IMR-90 (cell line): ENCODE data around the gene IKBKE. TPM values are rescaled to one million over a fixed set of nuclear protein-coding genes. Genes with fewer than 3 reads are reported as not detected.

ENCODE experiments used
- ATAC-seq: fragments of 200-7000 bp; cut with Tn5 transposase; 2 replicates; pipeline ENCODE4 v1.9.1; 2020; ENCODE audit warnings: low read depth, mild to moderate bottlenecking, moderate library complexity
- BruUV-seq: library from RNA; stranded (reverse); fragments of 400-500 nt; replicated peaks from 2 replicates; lab custom pipeline; 2021; lab: Mats Ljungman, UMichigan
- CTCF ChIA-PET: fragments of 300-600 bp; formaldehyde crosslinking; extraction: SDS; loops from one replicate; lab custom pipeline; 2021; ENCODE audit warnings: antibody characterized with exemption; lab: Yijun Ruan, JAX
- POLR2A ChIA-PET: fragments of 300-600 bp; sonication (Branson Sonifier 250); formaldehyde crosslinking; loops from one replicate; lab custom pipeline; 2022; ENCODE audit warnings: antibody characterized with exemption; ENCODE audit not compliant: unreplicated experiment; lab: Charles Lee
- DNase-seq: peaks from one replicate; pipeline ENCODE4 v3.0.0; 2013
- H2AFZ ChIP-seq: replicated peaks from 2 replicates; pipeline ENCODE3; 2013; ENCODE audit warnings: low read length, mild to moderate bottlenecking; ENCODE audit not compliant: poor library complexity
- H2AK5ac ChIP-seq: 2 replicates; pipeline ENCODE4 v1.6.1; 2013; ENCODE audit warnings: low read depth, low read length, inconsistent platforms
- H2AK9ac ChIP-seq: replicated peaks from 2 replicates; pipeline ENCODE3; 2013; ENCODE audit warnings: mild to moderate bottlenecking, low read depth, low read length, moderate library complexity; ENCODE audit not compliant: poor library complexity
- H2BK120ac ChIP-seq: 2 replicates; pipeline ENCODE4 v1.6.1; 2013; ENCODE audit warnings: low read depth, low read length, inconsistent platforms
- H2BK15ac ChIP-seq: 3 replicates; pipeline ENCODE4 v1.6.1; 2013; ENCODE audit warnings: low read depth, low read length, inconsistent platforms
- H2BK20ac ChIP-seq: 2 replicates; pipeline ENCODE4 v1.6.1; 2013; ENCODE audit warnings: low read depth, mild to moderate bottlenecking, inconsistent platforms, low read length, moderate library complexity
- H2BK5ac ChIP-seq: 2 replicates; pipeline ENCODE4 v1.6.1; 2013; ENCODE audit warnings: mild to moderate bottlenecking, low read depth, low read length, inconsistent platforms; ENCODE audit not compliant: poor library complexity, severe bottlenecking
- H3K14ac ChIP-seq: replicated peaks from 2 replicates; pipeline ENCODE4 v1.6.1; 2013; ENCODE audit warnings: low read depth, low read length, inconsistent platforms
- H3K18ac ChIP-seq: 2 replicates; pipeline ENCODE4 v1.6.1; 2013; ENCODE audit warnings: low read depth, low read length, control low read depth
- H3K23ac ChIP-seq: 2 replicates; pipeline ENCODE4 v1.6.1; 2013; ENCODE audit warnings: low read depth, low read length, inconsistent platforms
- H3K27ac ChIP-seq: 2 replicates; pipeline ENCODE4 v1.5.1; 2013; ENCODE audit warnings: mild to moderate bottlenecking, control low read depth, low read length; ENCODE audit not compliant: insufficient read depth
- H3K27me3 ChIP-seq: 2 replicates; pipeline ENCODE4 v1.6.1; 2013; ENCODE audit warnings: low read length; ENCODE audit not compliant: control insufficient read depth, insufficient read depth
- H3K36me3 ChIP-seq: 2 replicates; pipeline ENCODE4 v1.6.1; 2013; ENCODE audit warnings: low read length, mixed read lengths; ENCODE audit not compliant: control insufficient read depth, insufficient read depth
- H3K4ac ChIP-seq: 2 replicates; pipeline ENCODE4 v1.6.1; 2013; ENCODE audit warnings: low read depth, low read length, inconsistent platforms
- H3K4me1 ChIP-seq: 2 replicates; pipeline ENCODE4 v1.6.1; 2013; ENCODE audit warnings: low read length, mixed read lengths; ENCODE audit not compliant: control insufficient read depth, insufficient read depth
- H3K4me2 ChIP-seq: 2 replicates; pipeline ENCODE4 v1.6.1; 2013; ENCODE audit warnings: low read depth, mild to moderate bottlenecking, control low read depth, low read length, moderate library complexity
- H3K4me3 ChIP-seq: 2 replicates; pipeline ENCODE4 v1.5.1; 2013; ENCODE audit warnings: low read depth, mild to moderate bottlenecking, control low read depth, low read length, moderate library complexity; ENCODE audit not compliant: insufficient read depth
- H3K56ac ChIP-seq: 2 replicates; pipeline ENCODE4 v1.6.1; 2013; ENCODE audit warnings: low read length, inconsistent platforms; ENCODE audit not compliant: insufficient read depth; ENCODE audit errors: extremely low read depth
- H3K79me1 ChIP-seq, 2 experiments: 2 replicates each; pipeline ENCODE4 v1.6.1; 2013; ENCODE audit warnings: low read length in 2 of 2, inconsistent platforms in 1 of 2, low read depth in 1 of 2
- H3K9ac ChIP-seq: 2 replicates; pipeline ENCODE4 v1.6.1; 2013; ENCODE audit warnings: low read depth, low read length, control low read depth
- H3K9me1 ChIP-seq: 2 replicates; pipeline ENCODE4 v1.6.1; 2013; ENCODE audit warnings: low read length, inconsistent platforms; ENCODE audit not compliant: insufficient read depth
- H3K9me3 ChIP-seq: 2 replicates; pipeline ENCODE4 v1.6.1; 2013; ENCODE audit warnings: low read length; ENCODE audit not compliant: control insufficient read depth, insufficient read depth
- H4K20me1 ChIP-seq: 2 replicates; pipeline ENCODE4 v1.6.1; 2013; ENCODE audit warnings: low read length, inconsistent platforms; ENCODE audit not compliant: insufficient read depth
- H4K5ac ChIP-seq: 2 replicates; pipeline ENCODE4 v1.6.1; 2013; ENCODE audit warnings: mild to moderate bottlenecking, low read depth, low read length, control low read depth
- H4K8ac ChIP-seq, 2 experiments: 2 replicates each; pipeline ENCODE4 v1.6.1; 2013; ENCODE audit warnings: low read depth in 2 of 2, low read length in 2 of 2, control low read depth in 1 of 2, inconsistent platforms in 1 of 2
- H4K91ac ChIP-seq: 2 replicates; pipeline ENCODE4 v1.6.1; 2013; ENCODE audit warnings: low read depth, low read length, inconsistent platforms; ENCODE audit not compliant: insufficient read depth
- BHLHE40 ChIP-seq: fragments of 150-350 bp; IDR thresholded peaks from 2 replicates; pipeline ENCODE4 v1.6.1; 2016; ENCODE audit warnings: mild to moderate bottlenecking, low read depth, low read length
- CHD1 ChIP-seq: IDR thresholded peaks from 2 replicates; pipeline ENCODE4 v1.6.1; 2012; ENCODE audit warnings: low read depth, low read length, improper control_type of control experiment
- ELK1 ChIP-seq: fragments of 150-350 bp; IDR thresholded peaks from 2 replicates; pipeline ENCODE4 v1.6.1; 2016; ENCODE audit warnings: low read depth, mild to moderate bottlenecking, low read length, moderate library complexity, borderline replicate concordance
- FOS ChIP-seq: fragments of 150-350 bp; IDR thresholded peaks from 2 replicates; pipeline ENCODE4 v1.6.1; 2016; ENCODE audit warnings: low read depth, low read length
- MAZ ChIP-seq: IDR thresholded peaks from 2 replicates; pipeline ENCODE4 v1.6.1; 2012; ENCODE audit warnings: low read depth, mild to moderate bottlenecking, low read length, improper control_type of control experiment, moderate library complexity, borderline replicate concordance
- MXI1 ChIP-seq: IDR thresholded peaks from 2 replicates; pipeline ENCODE4 v1.6.1; 2012; ENCODE audit warnings: low read depth, mild to moderate bottlenecking, low read length, moderate library complexity, borderline replicate concordance
- RAD21 ChIP-seq: IDR thresholded peaks from 2 replicates; pipeline ENCODE4 v1.6.1; 2012; ENCODE audit warnings: low read length, improper control_type of control experiment
- USF2 ChIP-seq: fragments of 150-350 bp; IDR thresholded peaks from 2 replicates; pipeline ENCODE4 v1.6.1; 2017; ENCODE audit warnings: mild to moderate bottlenecking, antibody characterized with exemption, low read length, low read depth
- WGBS, 2 experiments: methylation state at CpG; one replicate each; pipeline versions ENCODE4 v1.1.5 to v1.1.7; 2013; ENCODE audit warnings: missing lambda C conversion rate in 2 of 2; ENCODE audit not compliant: insufficient read length in 1 of 2; ENCODE audit errors: extremely low coverage in 2 of 2; 5-methylcytosine and 5-hydroxymethylcytosine counted together
- dilution Hi-C: fragments of 300-500 bp; cut with HindIII; formaldehyde crosslinking; loops from one replicate; pipeline ENCODE4 v1.14.3; 2018; ENCODE audit warnings: low sequenced_read_pairs; ENCODE audit not compliant: unreplicated experiment
- in situ Hi-C: fragments of 300-500 bp; cut with MboI; formaldehyde crosslinking; loops from 3 replicates; pipeline ENCODE4 v1.14.3; 2019; ENCODE audit warnings: low sequenced_read_pairs, inconsistent platforms, mixed read lengths
- intact Hi-C: fragments of 100-400 bp; cut with micrococcal nuclease; formaldehyde crosslinking; loops from 2 replicates; pipeline ENCODE4 v1.10.0; 2022
- polyA plus RNA-seq, 3 experiments: library from polyadenylated mRNA; depleted of rRNA; stranded (reverse); fragments of >200 nt; gene quantifications; 2 replicates each; pipeline ENCODE4 v1.2.3, GENCODE V29; 2012; ENCODE audit warnings: low replicate concordance in 1 of 3
- total RNA-seq: library from RNA; depleted of rRNA; stranded (reverse); fragments of >200 nt; gene quantifications from 2 replicates; pipeline ENCODE4 v1.2.3, GENCODE V29; 2012

The IKBKE gene
- total and polyA plus RNA-seq, 2 of the 4 experiments (the other 2 are of a cell fraction) = 20.3 to 24.0 TPM

- Histone ChIP-seq H3K36me3 (no peaks in the 10 kb centered on the region), H3K23ac (peak overlapping the region; percentile 27), H2BK120ac (peak overlapping the region; percentile 49; the same call in 1 of the 2 replicates), H3K9me1 (peaks cover 12% of the 10 kb centered on the region), H4K91ac (no peak overlapping the region; the same call in 1 of the 2 replicates), H4K5ac (no peak overlapping the region), H3K9ac (no peak overlapping the region), H3K9me3 (no peaks in the 10 kb centered on the region), H4K20me1 (0 out of 2 replicates have a peak, but pooled peaks cover 3% of the 10 kb centered on the region), H2AK9ac (no peak overlapping the region), H3K4me1 (peaks cover 23% of the 10 kb centered on the region), H2BK20ac (no peak overlapping the region), H3K4me3 (peak overlapping the region; percentile 58), H2AFZ (peak overlapping the region; percentile 90), H2AK5ac (peak overlapping the region; percentile 57), H3K4me2 (peak overlapping the region; percentile 49), H3K56ac (no peak overlapping the region), H3K14ac (0 out of 2 replicates have a peak overlapping the region, but pooled peaks have one; percentile 24), H3K27me3 (no peaks in the 10 kb centered on the region), H2BK5ac (no peak overlapping the region), H4K8ac (no peak overlapping the region; a peak in 1 of 4 replicates), H3K79me1 (peaks cover 0 to 6% of the 10 kb centered on the region in 2 experiments; a peak in 1 of 4 replicates), H3K27ac (no peak overlapping the region; the same call in 1 of the 2 replicates), H3K4ac (peak overlapping the region; percentile 68), H3K18ac (no peak overlapping the region), H2BK15ac (no peak overlapping the region; the same call in 2 of the 3 replicates)
- in situ Hi-C loops = no loop called here
- no TSS peak for BruUV-seq
- CTCF ChIA-PET = interaction anchor here (1.1 kb wide), 1 partner anchor 14 kb away, joined by 3 read pairs; no protein-coding TSS in a partner anchor
- dilution Hi-C loops = no loop called here
- intact Hi-C loops = no loop called here
- POLR2A ChIA-PET = no interaction called here
- ATAC-seq (no peak), DNase-seq (no peak)
- 40% methylated on average over 1 of the region's 15 CpGs; no CpG with 5 or more reads in 1 of the 2 experiments for WGBS, 2 experiments
- TF ChIP-seq RAD21 = no peak
- TF ChIP-seq USF2 = no peak
- TF ChIP-seq MAZ = no peak
- TF ChIP-seq ELK1 = no peak
- no peak for TF ChIP-seq BHLHE40
- no peak for TF ChIP-seq FOS
- TF ChIP-seq CHD1 = no peak
- no peak for TF ChIP-seq MXI1
These were observed 38.0 kb downstream of the IKBKE start for GRCh38 chr1:206508130-206508889.
